ENCODE data around the gene RHEB.

- TF ChIP-seq CTCF (IDR thresholded peaks at IDR 0.05): no peak
- TF ChIP-seq EZH2 (IDR thresholded peaks at IDR 0.05): no peak
These were observed 32.5 kb downstream of the RHEB start for GRCh38 chr7:151487228-151487627.
